Body of pancreas (tissue), 4 donors: Measurements from ENCODE around the gene TMEM220. TPM values are rescaled to one million over a fixed set of nuclear protein-coding genes. Genes with fewer than 3 reads are reported as not detected.

Experiments
- ATAC-seq: fragments of 150-250 bp; one replicate; pipeline ENCODE4 v1.9.1; 2016
- DNase-seq, 4 donors: peaks; one replicate each; pipeline ENCODE4 v3.0.0-alpha.2; 2019
- H3K27ac ChIP-seq, 4 donors: fragments of 200-600 bp; sonication (generic); 1 replicate in 3 of 4; 2 replicates in 1 of 4; pipeline versions ENCODE4 v1.5.1 to v1.6.1; 2016 to 2019; ENCODE audit warnings: mild to moderate bottlenecking in 1 of 4, mixed read lengths in 1 of 4, moderate library complexity in 1 of 4
- H3K27me3 ChIP-seq, 2 donors: fragments of 200-600 bp; sonication (generic); one replicate each; pipeline ENCODE4 v1.6.0; 2016; ENCODE audit warnings: mild to moderate bottlenecking in 1 of 2
- H3K36me3 ChIP-seq, 2 donors: fragments of 200-600 bp; sonication (generic); replicated peaks in 1 of 2; 2 replicates each; pipeline ENCODE4 v1.5.1; 2016; ENCODE audit warnings: low read depth in 2 of 2; ENCODE audit not compliant: insufficient read depth in 1 of 2
- H3K4me1 ChIP-seq: fragments of 200-600 bp; sonication (generic); one replicate; pipeline ENCODE4 v1.6.0; 2016
- H3K4me3 ChIP-seq, 2 donors: fragments of 200-600 bp; sonication (generic); 1 replicate in 1 of 2; 2 replicates in 1 of 2; pipeline ENCODE4 v1.5.1; 2016 to 2019
- H3K9me3 ChIP-seq, 3 donors: fragments of 200-600 bp; sonication (generic); 1 replicate in 2 of 3; 2 replicates in 1 of 3; pipeline ENCODE4 v1.5.1; 2016
- CTCF ChIP-seq, 7 experiments: fragments of 450-650 bp in 4 of 7; fragments of 200-600 bp in 3 of 7; sonication (generic) in 3 of 7; IDR thresholded peaks; one replicate each; pipeline ENCODE4 v1.5.1; 2016 to 2019; ENCODE audit warnings: antibody characterized with exemption in 7 of 7
- POLR2A ChIP-seq, 3 donors: fragments of 450-650 bp; IDR thresholded peaks; one replicate each; pipeline ENCODE4 v1.6.1; 2016; ENCODE audit warnings: antibody characterized with exemption in 3 of 3, mild to moderate bottlenecking in 2 of 3
- WGBS, 2 donors: methylation state at CpG; one replicate each; pipeline ENCODE4 v1.1.5; 2017; 5-methylcytosine and 5-hydroxymethylcytosine counted together
- intact Hi-C: fragments of 100-400 bp; cut with DNase I; formaldehyde crosslinking; loops from one replicate; pipeline ENCODE4 v1.15.1; 2023
- total RNA-seq, 2 donors: library from RNA; depleted of rRNA; stranded (reverse); fragments of >200 nt; gene quantifications; one replicate each; pipeline ENCODE4 v1.1.0, GENCODE V29; 2016

Gene TMEM220
- total RNA-seq, 2 donors from 2014 or later, result 4.4 to 11.5 TPM

GRCh38 chr17:10745231-10745630 lies 15.4 kb upstream of the TMEM220 start:
- no peaks in the 10 kb centered on the region for H3K27me3 ChIP-seq
- peaks cover 9% of the 10 kb centered on the region for H3K4me1 ChIP-seq
- TF ChIP-seq POLR2A (IDR thresholded peaks at IDR 0.05), result no peak
- no peaks in the 10 kb centered on the region for H3K36me3 ChIP-seq
- no peak for DNase-seq
- no peak for ATAC-seq
- no peak overlapping the region for H3K27ac ChIP-seq
- intact Hi-C loops, result loop anchor here (5.0 kb wide), 1 partner anchor 102 kb away; no protein-coding TSS in a partner anchor
- H3K9me3 ChIP-seq, result no peaks in the 10 kb centered on the region
- WGBS, 2 donors, result 60 to 68% methylated on average over 6 of the region's 6 CpGs
- no peak overlapping the region for H3K4me3 ChIP-seq

GRCh38 chr17:10744501-10745000 lies 14.7 kb upstream of the TMEM220 start:
- Histone ChIP-seq H3K4me3 (no peak overlapping the region), H3K9me3 (no peaks in the 10 kb centered on the region), H3K27ac (no peak overlapping the region), H3K27me3 (no peaks in the 10 kb centered on the region), H3K4me1 (peaks cover 9% of the 10 kb centered on the region), H3K36me3 (no peaks in the 10 kb centered on the region)
- no peak for DNase-seq
- 23 to 36% methylated on average over 7 of the region's 7 CpGs for WGBS, 2 donors
- intact Hi-C loops, result no loop called here
- peak; percentile 40 for ATAC-seq
- no peak for TF ChIP-seq CTCF (IDR thresholded peaks at IDR 0.05)
- TF ChIP-seq POLR2A (IDR thresholded peaks at IDR 0.05), result no peak

- DNase-seq (no peak), ATAC-seq (peak; percentile 52)
- no peak overlapping the region for H3K4me3 ChIP-seq
- H3K27ac ChIP-seq, result no peak overlapping the region
- peaks cover 9% of the 10 kb centered on the region for H3K4me1 ChIP-seq
- 81 to 85% methylated on average over 8 of the region's 8 CpGs for WGBS, 2 donors
- no peaks in the 10 kb centered on the region for H3K27me3 ChIP-seq
- TF ChIP-seq CTCF (IDR thresholded peaks at IDR 0.05) (no peak), POLR2A (IDR thresholded peaks at IDR 0.05) (no peak)
- intact Hi-C loops, result no loop called here
- no peaks in the 10 kb centered on the region for H3K9me3 ChIP-seq
- no peaks in the 10 kb centered on the region for H3K36me3 ChIP-seq
These were observed 13.6 kb upstream of the TMEM220 start for GRCh38 chr17:10743316-10744009.

GRCh38 chr17:10742431-10742830 lies 12.6 kb upstream of the TMEM220 start:
- H3K27ac ChIP-seq, result no peak overlapping the region
- no peaks in the 10 kb centered on the region for H3K9me3 ChIP-seq
- ATAC-seq (no peak), DNase-seq (no peak)
- H3K4me1 ChIP-seq, result peaks cover 20% of the 10 kb centered on the region
- no peak overlapping the region for H3K4me3 ChIP-seq
- intact Hi-C loops, result no loop called here
- TF ChIP-seq POLR2A (IDR thresholded peaks at IDR 0.05) (no peak), CTCF (IDR thresholded peaks at IDR 0.05) (no peak)
- H3K36me3 ChIP-seq, result no peaks in the 10 kb centered on the region
- no peaks in the 10 kb centered on the region for H3K27me3 ChIP-seq
- WGBS, 2 donors, result 88 to 95% methylated on average over 6 of the region's 6 CpGs

- WGBS, 2 donors, result 87 to 94% methylated on average over 5 to 10 of the region's 10 CpGs
- DNase-seq (no peak), ATAC-seq (no peak)
- Histone ChIP-seq H3K36me3 (no peaks in the 10 kb centered on the region), H3K9me3 (no peaks in the 10 kb centered on the region), H3K4me1 (peaks cover 28% of the 10 kb centered on the region), H3K27ac (no peak overlapping the region), H3K27me3 (no peaks in the 10 kb centered on the region), H3K4me3 (no peak overlapping the region)
- intact Hi-C loops, result no loop called here
- TF ChIP-seq CTCF (IDR thresholded peaks at IDR 0.05), result no peak
- no peak for TF ChIP-seq POLR2A (IDR thresholded peaks at IDR 0.05)
These were observed 11.8 kb upstream of the TMEM220 start for GRCh38 chr17:10741416-10742135.
